Endothelial cell (in vitro differentiated cells): ENCODE measurements around the gene PPIE. TPM values are rescaled to one million over a fixed set of nuclear protein-coding genes. Genes with fewer than 3 reads are reported as not detected.

ENCODE experiments used
- DNase-seq: peaks from one replicate; pipeline ENCODE4 v3.0.0; 2021; ENCODE audit warnings: low spot score
- H3K27ac Mint-ChIP-seq: one replicate; pipeline ENCODE4 v1.8.0; 2021; ENCODE audit warnings: mixed read lengths, inconsistent platforms; ENCODE audit not compliant: unreplicated experiment
- H3K27me3 Mint-ChIP-seq: one replicate; pipeline ENCODE4 v1.8.0; 2021; ENCODE audit warnings: mild to moderate bottlenecking, moderate library complexity, mixed read lengths, inconsistent platforms; ENCODE audit not compliant: unreplicated experiment
- H3K36me3 Mint-ChIP-seq: one replicate; pipeline ENCODE4 v1.8.0; 2021; ENCODE audit warnings: mild to moderate bottlenecking, low read depth, mixed read lengths, inconsistent platforms; ENCODE audit not compliant: unreplicated experiment
- H3K4me1 Mint-ChIP-seq: one replicate; pipeline ENCODE4 v1.8.0; 2021; ENCODE audit warnings: mild to moderate bottlenecking, mixed read lengths, inconsistent platforms; ENCODE audit not compliant: unreplicated experiment
- H3K4me3 Mint-ChIP-seq: one replicate; pipeline ENCODE4 v1.8.0; 2021; ENCODE audit warnings: mild to moderate bottlenecking, mixed read lengths, inconsistent platforms; ENCODE audit not compliant: unreplicated experiment
- H3K9me3 Mint-ChIP-seq: one replicate; pipeline ENCODE4 v1.8.0; 2021; ENCODE audit warnings: mixed read lengths, inconsistent platforms; ENCODE audit not compliant: unreplicated experiment
- total RNA-seq: library from RNA; stranded (reverse); fragmentation: NEBNext Ultra II Directional; extraction: Animal tissue kit (Norgen Biotek cat#: 25700); gene quantifications from one replicate; pipeline ENCODE4 v1.2.1, GENCODE V29; 2021; ENCODE audit not compliant: unreplicated experiment
- TF ChIP-seq, protein P1 (sequence below): fragments of 200-600 bp; sonication (generic); IDR thresholded peaks from one replicate; pipeline ENCODE4 v1.5.0; 2021; ENCODE audit warnings: antibody characterized with exemption; ENCODE audit not compliant: unreplicated experiment

The PPIE gene
- total RNA-seq, 1 donor from 2014 or later = 38.1 TPM

DNA sequence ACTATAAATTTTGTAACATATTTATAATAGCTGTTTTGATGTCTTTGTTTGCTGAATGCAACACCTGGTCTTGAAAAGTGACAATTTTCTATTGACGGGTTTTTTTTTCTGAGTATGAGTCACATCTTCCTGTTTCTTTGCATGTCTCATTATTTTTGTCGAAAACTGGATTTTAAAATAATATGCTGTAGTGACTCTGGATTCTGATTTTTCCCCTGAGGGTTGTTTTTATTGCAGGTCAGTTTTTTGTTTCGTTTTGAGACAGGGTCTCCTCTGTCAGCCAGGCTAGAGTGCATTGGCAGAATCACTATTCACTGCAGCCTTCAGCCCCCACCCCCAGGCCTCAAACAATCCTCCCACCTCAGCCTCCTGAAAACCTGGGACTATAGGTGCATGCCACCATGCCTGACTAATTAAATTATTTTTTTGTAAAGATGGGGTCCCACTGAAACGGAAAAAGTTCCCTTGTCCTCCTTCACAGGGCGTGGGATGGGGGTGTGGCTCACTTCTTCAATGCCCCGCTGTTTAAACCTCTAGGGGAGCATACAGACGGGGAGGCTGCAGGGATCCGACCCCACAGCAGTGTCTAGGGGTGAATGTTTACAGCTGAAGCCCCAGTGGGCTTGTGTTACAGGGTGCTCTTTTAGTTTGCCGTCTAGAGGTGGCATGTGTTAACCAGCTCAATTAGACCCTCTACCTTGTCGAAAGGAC lies 11.3 kb upstream of the PPIE start:
- TF ChIP-seq, protein P1, sequence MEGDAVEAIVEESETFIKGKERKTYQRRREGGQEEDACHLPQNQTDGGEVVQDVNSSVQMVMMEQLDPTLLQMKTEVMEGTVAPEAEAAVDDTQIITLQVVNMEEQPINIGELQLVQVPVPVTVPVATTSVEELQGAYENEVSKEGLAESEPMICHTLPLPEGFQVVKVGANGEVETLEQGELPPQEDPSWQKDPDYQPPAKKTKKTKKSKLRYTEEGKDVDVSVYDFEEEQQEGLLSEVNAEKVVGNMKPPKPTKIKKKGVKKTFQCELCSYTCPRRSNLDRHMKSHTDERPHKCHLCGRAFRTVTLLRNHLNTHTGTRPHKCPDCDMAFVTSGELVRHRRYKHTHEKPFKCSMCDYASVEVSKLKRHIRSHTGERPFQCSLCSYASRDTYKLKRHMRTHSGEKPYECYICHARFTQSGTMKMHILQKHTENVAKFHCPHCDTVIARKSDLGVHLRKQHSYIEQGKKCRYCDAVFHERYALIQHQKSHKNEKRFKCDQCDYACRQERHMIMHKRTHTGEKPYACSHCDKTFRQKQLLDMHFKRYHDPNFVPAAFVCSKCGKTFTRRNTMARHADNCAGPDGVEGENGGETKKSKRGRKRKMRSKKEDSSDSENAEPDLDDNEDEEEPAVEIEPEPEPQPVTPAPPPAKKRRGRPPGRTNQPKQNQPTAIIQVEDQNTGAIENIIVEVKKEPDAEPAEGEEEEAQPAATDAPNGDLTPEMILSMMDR = no peak
- Mint-ChIP-seq H3K27ac (no peak overlapping the region), H3K4me3 (no peak overlapping the region), H3K4me1 (no peaks in the 10 kb centered on the region), H3K36me3 (no peaks in the 10 kb centered on the region), H3K27me3 (peaks cover 14% of the 10 kb centered on the region), H3K9me3 (no peaks in the 10 kb centered on the region)
- no peak for DNase-seq

DNA sequence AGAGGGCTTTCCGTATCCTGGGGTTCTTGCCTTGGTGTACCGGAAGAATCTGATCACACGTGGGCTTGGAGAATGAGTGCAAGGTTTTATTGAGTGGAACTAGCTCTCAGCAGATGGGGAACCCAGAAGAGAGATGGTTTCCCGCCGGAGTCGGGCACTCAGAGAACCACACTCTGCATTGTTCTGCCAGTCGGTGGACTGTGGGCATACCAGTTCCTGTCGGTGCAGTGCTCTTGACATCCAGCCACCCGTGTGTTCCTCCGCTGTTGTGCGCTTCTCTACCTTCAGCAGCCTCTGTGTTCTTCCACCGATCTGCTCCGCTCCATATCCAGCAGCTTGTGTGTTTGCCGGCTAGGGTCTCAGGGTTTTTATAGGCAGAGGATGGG lies 10.8 kb upstream of the PPIE start:
- Mint-ChIP-seq H3K36me3 (no peaks in the 10 kb centered on the region), H3K9me3 (no peaks in the 10 kb centered on the region), H3K4me1 (no peaks in the 10 kb centered on the region), H3K4me3 (no peak overlapping the region), H3K27ac (no peak overlapping the region), H3K27me3 (peaks cover 14% of the 10 kb centered on the region)
- no peak for DNase-seq
- TF ChIP-seq, protein P1 = no peak

DNA sequence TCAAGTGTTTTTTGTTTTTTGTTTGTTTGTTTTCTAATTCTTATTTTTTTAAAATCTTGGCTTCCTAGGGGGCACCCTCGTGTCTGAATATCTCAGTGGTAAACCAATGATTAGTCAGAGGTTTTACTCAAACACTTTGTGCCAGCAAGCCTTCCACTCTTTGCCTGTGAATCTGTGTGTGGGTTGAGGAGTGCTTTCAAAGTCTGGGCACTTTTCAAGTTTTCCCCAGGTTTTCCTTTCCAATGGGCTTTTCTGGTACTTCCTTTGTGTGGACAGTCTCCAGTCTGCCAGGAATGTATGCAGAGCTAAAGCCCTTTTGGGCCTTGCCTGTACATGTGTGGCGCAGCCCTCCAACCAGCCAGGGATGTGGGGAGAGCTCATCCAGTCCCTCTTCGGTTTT lies 9.7 kb upstream of the PPIE start:
- no peaks in the 10 kb centered on the region for H3K4me1 Mint-ChIP-seq
- no peak for DNase-seq
- H3K27me3 Mint-ChIP-seq = peaks cover 14% of the 10 kb centered on the region
- no peak overlapping the region for H3K4me3 Mint-ChIP-seq
- no peaks in the 10 kb centered on the region for H3K36me3 Mint-ChIP-seq
- TF ChIP-seq, protein P1 = no peak
- no peaks in the 10 kb centered on the region for H3K9me3 Mint-ChIP-seq
- no peak overlapping the region for H3K27ac Mint-ChIP-seq

DNA sequence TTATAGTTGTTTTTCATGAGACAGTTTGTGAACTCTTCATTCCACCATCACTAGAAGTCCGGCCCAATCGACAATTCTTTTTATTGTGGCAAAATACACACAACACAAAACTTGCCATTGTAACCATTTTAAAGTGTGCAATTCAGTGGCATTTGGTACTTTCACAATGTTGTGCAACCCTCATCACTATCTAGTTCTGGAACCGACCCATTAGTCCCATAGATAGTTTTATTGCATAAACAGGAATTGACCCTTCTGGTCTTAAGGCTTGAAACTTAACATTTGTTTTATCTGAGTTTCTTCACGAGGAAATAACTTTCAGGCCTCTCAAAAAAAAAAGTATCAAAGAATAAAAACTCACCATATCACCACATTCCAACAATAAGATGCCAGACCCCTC lies 8.8 kb upstream of the PPIE start:
- H3K4me1 Mint-ChIP-seq = no peaks in the 10 kb centered on the region
- TF ChIP-seq, protein P1 = no peak
- peaks cover 14% of the 10 kb centered on the region for H3K27me3 Mint-ChIP-seq
- no peaks in the 10 kb centered on the region for H3K36me3 Mint-ChIP-seq
- no peak overlapping the region for H3K4me3 Mint-ChIP-seq
- no peaks in the 10 kb centered on the region for H3K9me3 Mint-ChIP-seq
- no peak overlapping the region for H3K27ac Mint-ChIP-seq
- no peak for DNase-seq

DNA sequence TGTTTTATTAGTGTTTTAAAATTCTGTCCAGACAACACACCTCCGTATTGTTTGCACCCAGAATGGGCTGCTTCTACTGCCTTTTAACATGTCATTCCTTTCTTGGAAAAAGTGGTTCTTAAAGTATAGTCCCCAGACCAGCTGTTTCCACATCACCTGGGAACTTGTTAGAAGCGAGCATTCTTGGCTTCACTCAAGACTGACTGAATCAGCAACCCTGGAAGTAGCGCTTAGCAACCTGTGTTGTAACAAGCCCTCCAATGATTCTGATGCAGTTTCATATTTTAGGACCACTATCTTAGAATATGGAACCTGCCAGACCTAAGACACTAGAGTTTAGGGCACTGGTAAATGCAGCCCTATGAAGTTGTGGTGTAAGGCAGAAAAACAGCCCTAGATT lies 6.0 kb upstream of the PPIE start:
- peaks cover 5% of the 10 kb centered on the region for H3K36me3 Mint-ChIP-seq
- DNase-seq = no peak
- no peak overlapping the region for H3K4me3 Mint-ChIP-seq
- no peak overlapping the region for H3K27ac Mint-ChIP-seq
- H3K4me1 Mint-ChIP-seq = no peaks in the 10 kb centered on the region
- TF ChIP-seq, protein P1 = no peak
- no peaks in the 10 kb centered on the region for H3K9me3 Mint-ChIP-seq
- peaks cover 10% of the 10 kb centered on the region for H3K27me3 Mint-ChIP-seq
